ENCODE data around the gene FEN1. TPM values are rescaled to one million over a fixed set of nuclear protein-coding genes. Genes with fewer than 3 reads are reported as not detected.

FEN1 gene, protein sequence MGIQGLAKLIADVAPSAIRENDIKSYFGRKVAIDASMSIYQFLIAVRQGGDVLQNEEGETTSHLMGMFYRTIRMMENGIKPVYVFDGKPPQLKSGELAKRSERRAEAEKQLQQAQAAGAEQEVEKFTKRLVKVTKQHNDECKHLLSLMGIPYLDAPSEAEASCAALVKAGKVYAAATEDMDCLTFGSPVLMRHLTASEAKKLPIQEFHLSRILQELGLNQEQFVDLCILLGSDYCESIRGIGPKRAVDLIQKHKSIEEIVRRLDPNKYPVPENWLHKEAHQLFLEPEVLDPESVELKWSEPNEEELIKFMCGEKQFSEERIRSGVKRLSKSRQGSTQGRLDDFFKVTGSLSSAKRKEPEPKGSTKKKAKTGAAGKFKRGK
- 10 to 100 TPM in 1 of 4 donors, 1 to 10 TPM in 3; 5.0 to 10.2 (median 7.5) TPM for total RNA-seq

DNA sequence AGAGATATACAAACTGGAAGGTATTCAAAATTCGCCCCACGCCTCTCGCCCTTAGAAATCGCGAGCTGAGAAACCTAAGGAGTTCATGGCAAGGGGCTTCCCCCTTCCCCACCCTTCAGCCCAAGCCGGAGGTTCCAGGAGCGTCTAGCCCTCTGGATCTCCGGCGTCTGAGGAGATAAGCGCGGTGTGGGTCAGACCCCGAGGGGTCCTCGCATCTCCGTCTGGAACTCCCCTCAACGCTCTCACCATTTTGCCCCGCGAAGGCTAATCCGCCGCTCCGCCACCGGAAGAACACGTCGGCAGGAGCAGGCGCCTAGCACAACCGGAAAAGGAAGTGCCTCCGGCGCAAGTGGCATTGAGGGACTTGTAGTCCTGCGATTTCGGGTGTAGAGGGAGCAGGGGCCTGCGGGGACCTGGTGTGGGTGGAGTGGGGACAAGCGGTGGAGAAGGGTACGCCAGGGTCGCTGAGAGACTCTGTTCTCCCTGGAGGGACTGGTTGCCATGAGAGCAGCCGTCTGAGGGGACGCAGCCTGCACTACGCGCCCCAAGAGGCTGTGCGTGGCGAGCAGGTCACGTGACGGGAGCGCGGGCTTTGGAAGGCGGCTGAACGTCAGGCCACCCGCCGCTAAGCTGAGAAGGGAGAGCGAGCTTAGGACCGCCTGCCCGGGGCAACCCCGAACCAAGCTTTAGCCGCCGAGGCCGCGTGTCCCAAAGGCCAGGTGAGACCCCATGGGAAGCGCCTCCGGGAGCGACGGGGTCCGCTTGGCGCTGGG is at the start of gene FEN1, which contains the start of gene TMEM258:
Gene FEN1, plus strand, starts transcription at position 602 of the 773 bp plus-strand sequence. CDS start 2,451 bp downstream, outside the sequence.
Gene TMEM258, minus strand, starts transcription at position 290 of the 773 bp plus-strand sequence. Its CDS starts 41 bp downstream, at position 249.
- Histone ChIP-seq H3K36me3 (peaks cover 23 to 42% (median 39%) of the 10 kb centered on the region in 4 donors), H3K27me3 (no peaks in the 10 kb centered on the region), H3K4me3 (peak within 1 kb of the TSS; percentile 64 to 87 (median 82)), H3K9me3 (no peaks in the 10 kb centered on the region), H3K27ac (replicated peaks in 1 of 4) (peak within 1 kb of the TSS; percentile 92 to 96 (median 94)), H3K4me1 (peaks cover 23 to 46% (median 31%) of the 10 kb centered on the region in 4 donors)
- DNase-seq (ENCODE audit: extremely low spot score), result peak; percentile 98
- TF ChIP-seq CTCF (IDR thresholded peaks at IDR 0.05) (peak in 1 of 3 experiments; percentile 11), POLR2AphosphoS5 (IDR thresholded peaks at IDR 0.05) (peak; percentile 92 to 93), EP300 (IDR thresholded peaks at IDR 0.05) (no peak), POLR2A (IDR thresholded peaks at IDR 0.05; ENCODE audit: low read depth) (peak; percentile 36)
- intact Hi-C loops (cut with DNase I), result loop anchor here (10.0 kb wide), 1 partner anchor 292 kb away; no protein-coding TSS in a partner anchor
- 0% methylated on average over 25 of the region's 61 CpGs for WGBS

DNA sequence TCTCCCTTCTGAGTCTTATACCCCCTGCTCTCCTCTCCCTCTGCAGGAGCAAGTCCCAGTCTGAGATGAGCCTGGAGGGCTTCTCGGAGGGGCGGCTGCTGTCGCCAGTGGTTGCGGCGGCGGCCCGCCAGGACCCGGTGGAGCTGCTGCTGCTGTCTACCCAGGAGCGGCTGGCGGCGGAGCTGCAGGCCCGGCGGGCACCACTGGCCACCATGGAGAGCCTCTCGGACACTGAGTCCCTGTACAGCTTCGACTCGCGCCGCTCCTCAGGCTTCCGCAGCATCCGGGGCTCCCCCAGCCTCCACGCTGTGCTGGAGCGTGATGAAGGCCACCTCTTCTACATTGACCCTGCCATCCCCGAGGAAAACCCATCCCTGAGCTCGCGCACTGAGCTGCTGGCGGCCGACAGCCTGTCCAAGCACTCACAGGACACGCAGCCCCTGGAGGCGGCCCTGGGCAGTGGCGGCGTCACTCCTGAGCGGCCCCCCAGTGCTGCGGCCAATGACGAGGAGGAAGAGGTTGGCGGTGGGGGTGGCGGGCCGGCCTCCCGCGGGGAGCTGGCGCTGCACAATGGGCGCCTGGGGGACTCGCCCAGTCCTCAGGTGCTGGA is 49.1 kb upstream of the FEN1 start:
- TF ChIP-seq CTCF (IDR thresholded peaks at IDR 0.05), result no peak
- TF ChIP-seq POLR2AphosphoS5 (IDR thresholded peaks at IDR 0.05), result no peak
- no peak for TF ChIP-seq EP300 (IDR thresholded peaks at IDR 0.05)
- no peak for TF ChIP-seq POLR2A (IDR thresholded peaks at IDR 0.05; ENCODE audit: low read depth)
- H3K27me3 ChIP-seq, result no peaks in the 10 kb centered on the region
- H3K4me1 ChIP-seq, result peaks cover 6 to 12% (median 9%) of the 10 kb centered on the region in 4 donors
- no peaks in the 10 kb centered on the region for H3K9me3 ChIP-seq
- no peak for DNase-seq (ENCODE audit: extremely low spot score)
- no peak overlapping the region for H3K27ac ChIP-seq (replicated peaks in 1 of 4)
- peaks cover 14 to 60% (median 42%) of the 10 kb centered on the region in 4 donors for H3K36me3 ChIP-seq
- intact Hi-C loops (cut with DNase I), result no loop called here
- WGBS, result 90% methylated on average over 21 of the region's 42 CpGs
- no peak overlapping the region for H3K4me3 ChIP-seq

- TF ChIP-seq POLR2AphosphoS5 (IDR thresholded peaks at IDR 0.05), result no peak
- TF ChIP-seq POLR2A (IDR thresholded peaks at IDR 0.05; ENCODE audit: low read depth), result no peak
- no peak for TF ChIP-seq CTCF (IDR thresholded peaks at IDR 0.05)
- TF ChIP-seq EP300 (IDR thresholded peaks at IDR 0.05), result no peak
- H3K27me3 ChIP-seq, result no peaks in the 10 kb centered on the region
- no peak for DNase-seq (ENCODE audit: extremely low spot score)
- intact Hi-C loops (cut with DNase I), result no loop called here
- H3K4me3 ChIP-seq, result no peak overlapping the region
- H3K27ac ChIP-seq (replicated peaks in 1 of 4), result no peak overlapping the region
- no peaks in the 10 kb centered on the region for H3K9me3 ChIP-seq
- 87% methylated on average over 18 of the region's 20 CpGs for WGBS
- H3K36me3 ChIP-seq, result peaks cover 14 to 55% (median 41%) of the 10 kb centered on the region in 4 donors
- peaks cover 6 to 12% (median 9%) of the 10 kb centered on the region in 4 donors for H3K4me1 ChIP-seq
Measured at GRCh38 chr11:61744181-61744580, 48.5 kb upstream of the FEN1 start.

GRCh38 chr11:61744609-61745156 is 48.0 kb upstream of the FEN1 start:
- Histone ChIP-seq H3K27ac (replicated peaks in 1 of 4) (no peak overlapping the region), H3K36me3 (peaks cover 14 to 50% (median 38%) of the 10 kb centered on the region in 4 donors), H3K9me3 (no peaks in the 10 kb centered on the region), H3K4me3 (no peak overlapping the region), H3K27me3 (peaks cover 0 to 3% (median 0%) of the 10 kb centered on the region in 4 donors), H3K4me1 (peaks cover 6 to 12% (median 9%) of the 10 kb centered on the region in 4 donors)
- DNase-seq (ENCODE audit: extremely low spot score), result no peak
- intact Hi-C loops (cut with DNase I), result loop anchor here (5.0 kb wide), 1 partner anchor 363 kb away; no protein-coding TSS in a partner anchor
- 84% methylated on average over 4 of the region's 10 CpGs for WGBS
- no peak for TF ChIP-seq POLR2AphosphoS5 (IDR thresholded peaks at IDR 0.05)
- no peak for TF ChIP-seq EP300 (IDR thresholded peaks at IDR 0.05)
- no peak for TF ChIP-seq POLR2A (IDR thresholded peaks at IDR 0.05; ENCODE audit: low read depth)
- TF ChIP-seq CTCF (IDR thresholded peaks at IDR 0.05), result no peak

All from esophagus muscularis mucosa (tissue), 4 donors.